Omental fat pad (tissue), 4 donors: Measurements from ENCODE around the gene CBFA2T2. TPM values are rescaled to one million over a fixed set of nuclear protein-coding genes. Genes with fewer than 3 reads are reported as not detected.
"Not testable (repeated sequence)": the region's sequence is repeated elsewhere in the genome, so short reads cannot be mapped to it uniquely, and the experiment has no call there.

Source experiments
- ATAC-seq: fragments of 150-250 bp; one replicate; pipeline ENCODE4 v1.9.1; 2016; ENCODE audit warnings: mild to moderate bottlenecking, moderate library complexity; ENCODE audit not compliant: low FRiP score
- DNase-seq: peaks from one replicate; pipeline ENCODE4 v3.0.0-alpha.2; 2019; ENCODE audit warnings: low spot score
- total RNA-seq, 4 donors: library from RNA; depleted of rRNA; stranded (reverse); fragments of >200 nt; gene quantifications; one replicate each; pipeline ENCODE4 v1.1.0, GENCODE V29; 2016
- TF ChIP-seq, protein P1 (sequence below), 3 donors: fragments of 450-650 bp; IDR thresholded peaks; one replicate each; pipeline ENCODE4 v1.5.1; 2016 to 2017; ENCODE audit warnings: antibody characterized with exemption in 3 of 3, mild to moderate bottlenecking in 3 of 3, moderate library complexity in 2 of 3

Gene CBFA2T2
- total RNA-seq, 4 donors from 2014 or later: 5.8 to 11.8 (median 10.0) TPM

DNA sequence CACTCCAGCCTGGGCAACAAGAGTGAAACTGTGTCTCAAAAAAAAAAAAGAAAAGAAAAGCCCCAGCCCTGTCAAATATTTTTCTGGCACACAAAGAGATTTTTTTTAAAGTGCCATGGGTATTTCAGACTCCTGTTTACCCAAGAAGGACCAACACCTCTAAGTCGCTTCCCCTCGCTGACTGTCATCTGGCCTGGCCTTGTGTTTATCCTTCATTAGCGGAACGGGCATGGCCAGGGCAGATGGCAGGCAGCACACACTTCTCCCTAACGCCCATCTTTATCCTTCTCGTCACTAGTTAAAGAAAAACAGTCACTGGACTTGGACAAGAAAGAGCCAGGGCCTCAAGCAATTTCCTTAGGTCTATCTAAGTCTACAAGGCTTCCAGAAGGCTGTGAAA is 7.3 kb upstream of the CBFA2T2 start:
- DNase-seq: no peak
- TF ChIP-seq, protein P1, sequence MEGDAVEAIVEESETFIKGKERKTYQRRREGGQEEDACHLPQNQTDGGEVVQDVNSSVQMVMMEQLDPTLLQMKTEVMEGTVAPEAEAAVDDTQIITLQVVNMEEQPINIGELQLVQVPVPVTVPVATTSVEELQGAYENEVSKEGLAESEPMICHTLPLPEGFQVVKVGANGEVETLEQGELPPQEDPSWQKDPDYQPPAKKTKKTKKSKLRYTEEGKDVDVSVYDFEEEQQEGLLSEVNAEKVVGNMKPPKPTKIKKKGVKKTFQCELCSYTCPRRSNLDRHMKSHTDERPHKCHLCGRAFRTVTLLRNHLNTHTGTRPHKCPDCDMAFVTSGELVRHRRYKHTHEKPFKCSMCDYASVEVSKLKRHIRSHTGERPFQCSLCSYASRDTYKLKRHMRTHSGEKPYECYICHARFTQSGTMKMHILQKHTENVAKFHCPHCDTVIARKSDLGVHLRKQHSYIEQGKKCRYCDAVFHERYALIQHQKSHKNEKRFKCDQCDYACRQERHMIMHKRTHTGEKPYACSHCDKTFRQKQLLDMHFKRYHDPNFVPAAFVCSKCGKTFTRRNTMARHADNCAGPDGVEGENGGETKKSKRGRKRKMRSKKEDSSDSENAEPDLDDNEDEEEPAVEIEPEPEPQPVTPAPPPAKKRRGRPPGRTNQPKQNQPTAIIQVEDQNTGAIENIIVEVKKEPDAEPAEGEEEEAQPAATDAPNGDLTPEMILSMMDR (IDR thresholded peaks at IDR 0.05): no peak
- no peak for ATAC-seq

DNA sequence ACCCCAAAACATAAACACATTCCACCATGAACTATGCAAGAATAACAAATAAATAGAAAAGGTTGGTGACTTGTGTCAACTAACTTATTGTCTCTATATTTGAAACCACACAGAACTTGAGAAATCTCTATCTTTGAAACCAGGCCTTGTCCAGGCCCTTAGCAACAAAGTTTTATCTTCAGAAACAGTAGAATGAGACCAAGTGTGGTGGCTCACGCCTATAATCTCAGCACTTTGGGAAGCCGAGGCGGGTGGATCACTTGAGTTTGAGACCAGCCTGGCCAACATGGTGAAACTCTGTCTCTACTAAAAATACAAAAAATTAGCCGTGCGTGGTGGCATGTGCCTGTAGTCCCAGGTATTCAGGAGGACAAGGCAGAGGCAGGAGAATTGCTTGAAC is 6.7 kb upstream of the CBFA2T2 start:
- ATAC-seq: not testable (repeated sequence)

GRCh38 chr20:33488201-33488600 is 1.7 kb upstream of the CBFA2T2 start:
- TF ChIP-seq, protein P1 (IDR thresholded peaks at IDR 0.05): no peak
- DNase-seq (no peak), ATAC-seq (no peak)

More for the DNA sequence above, 6.7 kb upstream of the CBFA2T2 start:
- DNase-seq: not testable (repeated sequence)

- DNase-seq, ATAC-seq: not testable (repeated sequence)
These were observed 1.0 kb upstream of the CBFA2T2 start for GRCh38 chr20:33488661-33489494.

- ATAC-seq (peak; percentile 100), DNase-seq (peak; percentile 93)
- TF ChIP-seq, protein P1 (IDR thresholded peaks at IDR 0.05): no peak
These were observed 337 bp upstream of the CBFA2T2 start for GRCh38 chr20:33489495-33490022.

- DNase-seq: no peak
- no peak for ATAC-seq
- TF ChIP-seq, protein P1 (IDR thresholded peaks at IDR 0.05): no peak
These were observed 1.2 kb downstream of the CBFA2T2 start for GRCh38 chr20:33490934-33491656.

DNA sequence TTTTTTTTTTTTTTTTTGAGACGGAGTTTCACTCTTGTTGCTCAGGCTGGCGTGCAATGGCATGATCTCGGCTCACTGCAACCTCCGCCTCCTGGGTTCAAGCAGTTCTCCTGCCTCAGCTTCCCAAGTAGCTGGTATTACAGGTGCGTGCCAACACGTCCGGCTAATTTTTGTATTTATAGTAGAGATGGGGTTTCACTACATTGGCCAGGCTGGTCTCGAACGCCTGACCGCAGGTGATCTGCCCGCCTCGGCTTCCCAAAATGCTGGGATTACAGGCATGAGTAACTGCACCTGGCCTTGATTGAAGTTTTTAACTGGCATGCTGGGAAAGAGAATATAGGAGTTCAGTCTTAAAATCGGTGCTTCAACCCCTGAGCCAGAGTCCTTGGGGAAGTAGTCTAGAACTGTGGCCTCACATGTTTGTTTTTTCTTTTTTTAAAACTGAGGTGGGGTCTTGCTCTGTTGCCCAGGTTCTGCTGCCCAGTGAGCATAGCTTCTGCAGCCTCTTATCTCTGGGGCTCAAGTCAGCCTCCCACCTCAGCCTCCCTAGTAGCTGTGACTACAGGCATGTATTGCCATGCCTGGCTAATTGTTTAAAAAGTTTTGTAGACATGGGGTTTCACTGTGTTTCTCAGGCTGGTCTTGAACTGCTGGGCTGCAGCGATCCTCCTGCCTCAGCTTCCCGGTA is 3.3 kb downstream of the CBFA2T2 start:
- DNase-seq: no peak
- no peak for ATAC-seq
- TF ChIP-seq, protein P1 (IDR thresholded peaks at IDR 0.05): no peak

- not testable (repeated sequence) for DNase-seq, ATAC-seq
These were observed 6.9 kb downstream of the CBFA2T2 start for GRCh38 chr20:33496776-33497175.
